IMR-90 (cell line): ENCODE results near the gene PLPPR3. TPM values are rescaled to one million over a fixed set of nuclear protein-coding genes. Genes with fewer than 3 reads are reported as not detected.
A peak's percentile ranks its signal among the peaks of the same experiment; 100 is the strongest.

ENCODE experiments used
- ATAC-seq: fragments of 200-7000 bp; cut with Tn5 transposase; 2 replicates; pipeline ENCODE4 v1.9.1; 2020; ENCODE audit warnings: low read depth, mild to moderate bottlenecking, moderate library complexity
- BruUV-seq: library from RNA; stranded (reverse); fragments of 400-500 nt; replicated peaks from 2 replicates; lab custom pipeline; 2021; lab: Mats Ljungman, UMichigan
- CTCF ChIA-PET: fragments of 300-600 bp; formaldehyde crosslinking; extraction: SDS; loops from one replicate; lab custom pipeline; 2021; ENCODE audit warnings: antibody characterized with exemption; lab: Yijun Ruan, JAX
- POLR2A ChIA-PET: fragments of 300-600 bp; sonication (Branson Sonifier 250); formaldehyde crosslinking; loops from one replicate; lab custom pipeline; 2022; ENCODE audit warnings: antibody characterized with exemption; ENCODE audit not compliant: unreplicated experiment; lab: Charles Lee
- DNase-seq: peaks from one replicate; pipeline ENCODE4 v3.0.0; 2013
- H2AFZ ChIP-seq: replicated peaks from 2 replicates; pipeline ENCODE3; 2013; ENCODE audit warnings: low read length, mild to moderate bottlenecking; ENCODE audit not compliant: poor library complexity
- H2AK5ac ChIP-seq: 2 replicates; pipeline ENCODE4 v1.6.1; 2013; ENCODE audit warnings: low read depth, low read length, inconsistent platforms
- H2AK9ac ChIP-seq: replicated peaks from 2 replicates; pipeline ENCODE3; 2013; ENCODE audit warnings: mild to moderate bottlenecking, low read depth, low read length, moderate library complexity; ENCODE audit not compliant: poor library complexity
- H2BK120ac ChIP-seq: 2 replicates; pipeline ENCODE4 v1.6.1; 2013; ENCODE audit warnings: low read depth, low read length, inconsistent platforms
- H2BK15ac ChIP-seq: 3 replicates; pipeline ENCODE4 v1.6.1; 2013; ENCODE audit warnings: low read depth, low read length, inconsistent platforms
- H2BK20ac ChIP-seq: 2 replicates; pipeline ENCODE4 v1.6.1; 2013; ENCODE audit warnings: low read depth, mild to moderate bottlenecking, inconsistent platforms, low read length, moderate library complexity
- H2BK5ac ChIP-seq: 2 replicates; pipeline ENCODE4 v1.6.1; 2013; ENCODE audit warnings: mild to moderate bottlenecking, low read depth, low read length, inconsistent platforms; ENCODE audit not compliant: poor library complexity, severe bottlenecking
- H3K14ac ChIP-seq: replicated peaks from 2 replicates; pipeline ENCODE4 v1.6.1; 2013; ENCODE audit warnings: low read depth, low read length, inconsistent platforms
- H3K18ac ChIP-seq: 2 replicates; pipeline ENCODE4 v1.6.1; 2013; ENCODE audit warnings: low read depth, low read length, control low read depth
- H3K23ac ChIP-seq: 2 replicates; pipeline ENCODE4 v1.6.1; 2013; ENCODE audit warnings: low read depth, low read length, inconsistent platforms
- H3K27ac ChIP-seq: 2 replicates; pipeline ENCODE4 v1.5.1; 2013; ENCODE audit warnings: mild to moderate bottlenecking, control low read depth, low read length; ENCODE audit not compliant: insufficient read depth
- H3K27me3 ChIP-seq: 2 replicates; pipeline ENCODE4 v1.6.1; 2013; ENCODE audit warnings: low read length; ENCODE audit not compliant: control insufficient read depth, insufficient read depth
- H3K36me3 ChIP-seq: 2 replicates; pipeline ENCODE4 v1.6.1; 2013; ENCODE audit warnings: low read length, mixed read lengths; ENCODE audit not compliant: control insufficient read depth, insufficient read depth
- H3K4ac ChIP-seq: 2 replicates; pipeline ENCODE4 v1.6.1; 2013; ENCODE audit warnings: low read depth, low read length, inconsistent platforms
- H3K4me1 ChIP-seq: 2 replicates; pipeline ENCODE4 v1.6.1; 2013; ENCODE audit warnings: low read length, mixed read lengths; ENCODE audit not compliant: control insufficient read depth, insufficient read depth
- H3K4me2 ChIP-seq: 2 replicates; pipeline ENCODE4 v1.6.1; 2013; ENCODE audit warnings: low read depth, mild to moderate bottlenecking, control low read depth, low read length, moderate library complexity
- H3K4me3 ChIP-seq: 2 replicates; pipeline ENCODE4 v1.5.1; 2013; ENCODE audit warnings: low read depth, mild to moderate bottlenecking, control low read depth, low read length, moderate library complexity; ENCODE audit not compliant: insufficient read depth
- H3K56ac ChIP-seq: 2 replicates; pipeline ENCODE4 v1.6.1; 2013; ENCODE audit warnings: low read length, inconsistent platforms; ENCODE audit not compliant: insufficient read depth; ENCODE audit errors: extremely low read depth
- H3K79me1 ChIP-seq, 2 experiments: 2 replicates each; pipeline ENCODE4 v1.6.1; 2013; ENCODE audit warnings: low read length in 2 of 2, inconsistent platforms in 1 of 2, low read depth in 1 of 2
- H3K9ac ChIP-seq: 2 replicates; pipeline ENCODE4 v1.6.1; 2013; ENCODE audit warnings: low read depth, low read length, control low read depth
- H3K9me1 ChIP-seq: 2 replicates; pipeline ENCODE4 v1.6.1; 2013; ENCODE audit warnings: low read length, inconsistent platforms; ENCODE audit not compliant: insufficient read depth
- H3K9me3 ChIP-seq: 2 replicates; pipeline ENCODE4 v1.6.1; 2013; ENCODE audit warnings: low read length; ENCODE audit not compliant: control insufficient read depth, insufficient read depth
- H4K20me1 ChIP-seq: 2 replicates; pipeline ENCODE4 v1.6.1; 2013; ENCODE audit warnings: low read length, inconsistent platforms; ENCODE audit not compliant: insufficient read depth
- H4K5ac ChIP-seq: 2 replicates; pipeline ENCODE4 v1.6.1; 2013; ENCODE audit warnings: mild to moderate bottlenecking, low read depth, low read length, control low read depth
- H4K8ac ChIP-seq, 2 experiments: 2 replicates each; pipeline ENCODE4 v1.6.1; 2013; ENCODE audit warnings: low read depth in 2 of 2, low read length in 2 of 2, control low read depth in 1 of 2, inconsistent platforms in 1 of 2
- H4K91ac ChIP-seq: 2 replicates; pipeline ENCODE4 v1.6.1; 2013; ENCODE audit warnings: low read depth, low read length, inconsistent platforms; ENCODE audit not compliant: insufficient read depth
- CHD1 ChIP-seq: IDR thresholded peaks from 2 replicates; pipeline ENCODE4 v1.6.1; 2012; ENCODE audit warnings: low read depth, low read length, improper control_type of control experiment
- WGBS, 2 experiments: methylation state at CpG; one replicate each; pipeline versions ENCODE4 v1.1.5 to v1.1.7; 2013; ENCODE audit warnings: missing lambda C conversion rate in 2 of 2; ENCODE audit not compliant: insufficient read length in 1 of 2; ENCODE audit errors: extremely low coverage in 2 of 2; 5-methylcytosine and 5-hydroxymethylcytosine counted together
- dilution Hi-C: fragments of 300-500 bp; cut with HindIII; formaldehyde crosslinking; loops from one replicate; pipeline ENCODE4 v1.14.3; 2018; ENCODE audit warnings: low sequenced_read_pairs; ENCODE audit not compliant: unreplicated experiment
- in situ Hi-C: fragments of 300-500 bp; cut with MboI; formaldehyde crosslinking; loops from 3 replicates; pipeline ENCODE4 v1.14.3; 2019; ENCODE audit warnings: low sequenced_read_pairs, inconsistent platforms, mixed read lengths
- intact Hi-C: fragments of 100-400 bp; cut with micrococcal nuclease; formaldehyde crosslinking; loops from 2 replicates; pipeline ENCODE4 v1.10.0; 2022
- polyA plus RNA-seq, 3 experiments: library from polyadenylated mRNA; depleted of rRNA; stranded (reverse); fragments of >200 nt; gene quantifications; 2 replicates each; pipeline ENCODE4 v1.2.3, GENCODE V29; 2012; ENCODE audit warnings: low replicate concordance in 1 of 3
- total RNA-seq: library from RNA; depleted of rRNA; stranded (reverse); fragments of >200 nt; gene quantifications from 2 replicates; pipeline ENCODE4 v1.2.3, GENCODE V29; 2012

PLPPR3 gene
- total and polyA plus RNA-seq, 2 of the 4 experiments (the other 2 are of a cell fraction): 0.36 to 1.2 TPM

DNA sequence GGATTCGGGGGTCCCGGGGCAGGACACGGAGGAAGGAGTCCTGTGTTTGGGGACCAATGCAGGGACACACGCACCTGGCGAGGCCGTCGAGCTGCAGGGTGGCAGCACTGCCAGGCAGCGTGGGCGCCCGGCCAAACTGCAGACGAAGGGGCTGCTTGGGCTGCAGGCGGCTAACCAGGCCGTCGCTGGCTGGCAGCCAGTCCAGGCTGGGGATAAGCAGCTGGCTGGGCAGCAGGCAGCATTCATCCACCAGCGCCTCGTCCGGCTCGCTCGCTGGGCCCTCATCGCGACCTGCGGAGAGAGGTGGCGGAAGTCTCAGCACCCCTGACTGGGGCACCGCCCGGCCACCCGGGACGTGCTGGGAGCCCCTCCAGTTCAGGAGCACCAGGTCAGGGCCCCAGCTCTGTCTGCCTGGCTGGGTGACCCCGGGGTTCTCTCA, 49.2 kb upstream of the PLPPR3 start:
- Histone ChIP-seq H3K4ac (no peak overlapping the region), H3K23ac (no peak overlapping the region), H3K36me3 (peaks cover 34% of the 10 kb centered on the region), H4K8ac (no peak overlapping the region), H3K27me3 (no peaks in the 10 kb centered on the region), H3K4me3 (no peak overlapping the region), H3K27ac (no peak overlapping the region), H3K9me1 (no peaks in the 10 kb centered on the region; the same call in 1 of the 2 replicates), H3K9ac (no peak overlapping the region), H2AFZ (peak overlapping the region; percentile 14), H4K91ac (no peak overlapping the region), H3K4me1 (peaks cover 22% of the 10 kb centered on the region), H2BK120ac (no peak overlapping the region), H2AK9ac (peak overlapping the region; percentile 28), H3K56ac (no peak overlapping the region), H4K20me1 (peaks cover 17% of the 10 kb centered on the region), H3K79me1 (peaks cover 7 to 22% of the 10 kb centered on the region in 2 experiments; a peak in 2 of 4 replicates), H3K18ac (no peak overlapping the region), H2BK15ac (no peak overlapping the region), H2BK20ac (no peak overlapping the region), H3K4me2 (no peak overlapping the region), H2AK5ac (peak overlapping the region; percentile 17), H3K14ac (no peak overlapping the region), H3K9me3 (no peaks in the 10 kb centered on the region), H2BK5ac (peak overlapping the region; percentile 20), H4K5ac (no peak overlapping the region)
- intact Hi-C loops: no loop called here
- no peak for TF ChIP-seq CHD1
- peak; percentile 3; the same call in 1 of the 2 replicates for ATAC-seq
- dilution Hi-C loops: no loop called here
- ChIA-PET POLR2A (no interaction called here), CTCF (no interaction called here)
- BruUV-seq: no TSS peak
- peak; percentile 32 for DNase-seq
- in situ Hi-C loops: no loop called here
- WGBS, 2 experiments: 40% methylated on average over 17 of the region's 28 CpGs; no CpG with 5 or more reads in 1 of the 2 experiments
